Measurements from ENCODE around the gene CSNK2B. TPM values are rescaled to one million over a fixed set of nuclear protein-coding genes. Genes with fewer than 3 reads are reported as not detected.

The CSNK2B gene
- total RNA-seq, 2 donors from 2014 or later: 155 to 171 TPM

GRCh38 chr6:31658158-31658688 is 7.7 kb upstream of the CSNK2B start:
- Histone ChIP-seq H3K36me3 (ENCODE audit: control insufficient read depth, insufficient read depth, low read length) (peaks cover 16% of the 10 kb centered on the region), H3K4me3 (ENCODE audit: low read length) (no peak overlapping the region), H3K4me1 (ENCODE audit: control insufficient read depth, insufficient read depth, low read length) (peaks cover 8% of the 10 kb centered on the region), H3K9ac (ENCODE audit: extremely low read depth, low read length, poor library complexity, severe bottlenecking) (no peak overlapping the region), H3K27me3 (ENCODE audit: control insufficient read depth, insufficient read depth, low read length, poor library complexity, severe bottlenecking) (no peaks in the 10 kb centered on the region), H3K27ac (ENCODE audit: low read depth, low read length) (no peak overlapping the region), H3K9me3 (ENCODE audit: control insufficient read depth, low read length) (no peaks in the 10 kb centered on the region)
- Mint-ChIP-seq H3K4me3 (peak overlapping the region; percentile 83), H3K27me3 (ENCODE audit: insufficient read depth) (no peaks in the 10 kb centered on the region), H3K4me1 (peaks cover 18% of the 10 kb centered on the region), H3K36me3 (ENCODE audit: low read depth) (peaks cover 31% of the 10 kb centered on the region), H3K9me3 (no peaks in the 10 kb centered on the region), H3K27ac (peak overlapping the region; percentile 52)
- DNase-seq: no peak
- 96% methylated on average over 4 of the region's 4 CpGs; no CpG with 5 or more reads in 1 of the 2 experiments for WGBS, 2 experiments (ENCODE audit: insufficient coverage in 1 of 2, insufficient read length in 1 of 2)
- no peak for TF ChIP-seq CTCF (conservative IDR thresholded peaks at IDR 0.05)

- Mint-ChIP-seq H3K27me3 (ENCODE audit: insufficient read depth) (no peaks in the 10 kb centered on the region), H3K4me1 (peaks cover 27% of the 10 kb centered on the region), H3K27ac (peak overlapping the region; percentile 92), H3K36me3 (ENCODE audit: low read depth) (peaks cover 39% of the 10 kb centered on the region), H3K9me3 (no peaks in the 10 kb centered on the region), H3K4me3 (peak overlapping the region; percentile 83)
- Histone ChIP-seq H3K36me3 (ENCODE audit: control insufficient read depth, insufficient read depth, low read length) (peaks cover 21% of the 10 kb centered on the region), H3K4me3 (ENCODE audit: low read length) (peak overlapping the region; percentile 99), H3K9ac (ENCODE audit: extremely low read depth, low read length, poor library complexity, severe bottlenecking) (no peak overlapping the region), H3K9me3 (ENCODE audit: control insufficient read depth, low read length) (no peaks in the 10 kb centered on the region), H3K27ac (ENCODE audit: low read depth, low read length) (no peak overlapping the region), H3K4me1 (ENCODE audit: control insufficient read depth, insufficient read depth, low read length) (peaks cover 11% of the 10 kb centered on the region), H3K27me3 (ENCODE audit: control insufficient read depth, insufficient read depth, low read length, poor library complexity, severe bottlenecking) (no peaks in the 10 kb centered on the region)
- no peak for DNase-seq
- 93 to 100% methylated on average over 5 to 13 of the region's 13 CpGs for WGBS, 2 experiments (ENCODE audit: insufficient coverage in 1 of 2, insufficient read length in 1 of 2)
- no peak for TF ChIP-seq CTCF (conservative IDR thresholded peaks at IDR 0.05)
These were observed 6.8 kb upstream of the CSNK2B start for GRCh38 chr6:31658983-31659648.

GRCh38 chr6:31659649-31660380 is 6.1 kb upstream of the CSNK2B start:
- Histone ChIP-seq H3K9ac (ENCODE audit: extremely low read depth, low read length, poor library complexity, severe bottlenecking) (peak overlapping the region; percentile 75), H3K9me3 (ENCODE audit: control insufficient read depth, low read length) (no peaks in the 10 kb centered on the region), H3K27ac (ENCODE audit: low read depth, low read length) (peak overlapping the region; percentile 73), H3K36me3 (ENCODE audit: control insufficient read depth, insufficient read depth, low read length) (peaks cover 21% of the 10 kb centered on the region), H3K4me3 (ENCODE audit: low read length) (peak overlapping the region; percentile 99), H3K27me3 (ENCODE audit: control insufficient read depth, insufficient read depth, low read length, poor library complexity, severe bottlenecking) (no peaks in the 10 kb centered on the region), H3K4me1 (ENCODE audit: control insufficient read depth, insufficient read depth, low read length) (peaks cover 11% of the 10 kb centered on the region)
- 57 to 70% methylated on average over 9 to 13 of the region's 13 CpGs for WGBS, 2 experiments (ENCODE audit: insufficient coverage in 1 of 2, insufficient read length in 1 of 2)
- TF ChIP-seq CTCF (conservative IDR thresholded peaks at IDR 0.05): no peak
- Mint-ChIP-seq H3K36me3 (ENCODE audit: low read depth) (peaks cover 41% of the 10 kb centered on the region), H3K27ac (peak overlapping the region; percentile 92), H3K27me3 (ENCODE audit: insufficient read depth) (no peaks in the 10 kb centered on the region), H3K4me3 (peak overlapping the region; percentile 83), H3K4me1 (peaks cover 34% of the 10 kb centered on the region), H3K9me3 (no peaks in the 10 kb centered on the region)
- peak; percentile 70 for DNase-seq

Measured in endodermal cell (in vitro differentiated cells).